Muscle layer of duodenum (tissue), 2 donors: ENCODE data around the gene ABCC9.

Experiments used
- H3K27ac ChIP-seq: one replicate; pipeline ENCODE4 v1.7.0; 2013; ENCODE audit warnings: mild to moderate bottlenecking, low read length
- H3K27me3 ChIP-seq: one replicate; pipeline ENCODE4 v1.7.0; 2013; ENCODE audit warnings: low read depth, mild to moderate bottlenecking, control low read depth, low read length
- H3K36me3 ChIP-seq, 2 donors: one replicate each; pipeline ENCODE4 v1.7.0; 2013; ENCODE audit warnings: low read length in 2 of 2, control low read depth in 1 of 2, mild to moderate bottlenecking in 1 of 2; ENCODE audit not compliant: insufficient read depth in 2 of 2, control insufficient read depth in 1 of 2
- H3K4me1 ChIP-seq, 2 donors: one replicate each; pipeline ENCODE4 v1.7.0; 2013; ENCODE audit warnings: low read length in 2 of 2, mild to moderate bottlenecking in 2 of 2, control low read depth in 1 of 2, moderate library complexity in 1 of 2; ENCODE audit not compliant: insufficient read depth in 2 of 2, control insufficient read depth in 1 of 2
- H3K4me3 ChIP-seq, 2 donors: one replicate each; pipeline ENCODE4 v1.7.0; 2013; ENCODE audit warnings: low read length in 2 of 2, low read depth in 1 of 2, mild to moderate bottlenecking in 1 of 2
- H3K9me3 ChIP-seq, 2 donors: one replicate each; pipeline ENCODE4 v1.7.0; 2013; ENCODE audit warnings: low read length in 2 of 2, control low read depth in 1 of 2, mild to moderate bottlenecking in 1 of 2; ENCODE audit not compliant: control insufficient read depth in 1 of 2
- donor health status: healthy.

The ABCC9 gene

GRCh38 chr12:21773263-21773741 is 167.9 kb downstream of the ABCC9 start:
- no peaks in the 10 kb centered on the region for H3K4me1 ChIP-seq
- no peaks in the 10 kb centered on the region for H3K9me3 ChIP-seq
- peak overlapping the region; percentile 59 to 65 for H3K4me3 ChIP-seq
- H3K27ac ChIP-seq, result peak overlapping the region; percentile 80
- H3K36me3 ChIP-seq, result no peaks in the 10 kb centered on the region
- no peaks in the 10 kb centered on the region for H3K27me3 ChIP-seq

- Histone ChIP-seq H3K4me3 (no peak overlapping the region), H3K27me3 (no peaks in the 10 kb centered on the region), H3K36me3 (peaks cover 1 to 3% of the 10 kb centered on the region in 2 donors), H3K4me1 (no peaks in the 10 kb centered on the region), H3K27ac (peak overlapping the region; percentile 35), H3K9me3 (no peaks in the 10 kb centered on the region)
These were observed 169.9 kb downstream of the ABCC9 start for GRCh38 chr12:21771311-21771710.

GRCh38 chr12:21769307-21769706 is 171.9 kb downstream of the ABCC9 start:
- H3K4me1 ChIP-seq, result no peaks in the 10 kb centered on the region
- no peak overlapping the region for H3K27ac ChIP-seq
- H3K4me3 ChIP-seq, result no peak overlapping the region
- H3K27me3 ChIP-seq, result no peaks in the 10 kb centered on the region
- H3K9me3 ChIP-seq, result no peaks in the 10 kb centered on the region
- H3K36me3 ChIP-seq, result peaks cover 6 to 14% of the 10 kb centered on the region in 2 donors

GRCh38 chr12:21766403-21766802 is 174.8 kb downstream of the ABCC9 start:
- Histone ChIP-seq H3K36me3 (peaks cover 6 to 14% of the 10 kb centered on the region in 2 donors), H3K9me3 (no peaks in the 10 kb centered on the region), H3K27me3 (no peaks in the 10 kb centered on the region), H3K4me3 (no peak overlapping the region), H3K27ac (no peak overlapping the region), H3K4me1 (no peaks in the 10 kb centered on the region)

GRCh38 chr12:21764950-21765349 is 176.3 kb downstream of the ABCC9 start:
- no peaks in the 10 kb centered on the region for H3K9me3 ChIP-seq
- no peaks in the 10 kb centered on the region for H3K27me3 ChIP-seq
- no peak overlapping the region for H3K4me3 ChIP-seq
- peaks cover 6 to 14% of the 10 kb centered on the region in 2 donors for H3K36me3 ChIP-seq
- H3K4me1 ChIP-seq, result no peaks in the 10 kb centered on the region
- no peak overlapping the region for H3K27ac ChIP-seq

GRCh38 chr12:21764065-21764464 is 177.2 kb downstream of the ABCC9 start:
- Histone ChIP-seq H3K4me3 (no peak overlapping the region), H3K27ac (no peak overlapping the region), H3K36me3 (peaks cover 6 to 14% of the 10 kb centered on the region in 2 donors), H3K9me3 (no peaks in the 10 kb centered on the region), H3K27me3 (no peaks in the 10 kb centered on the region), H3K4me1 (no peaks in the 10 kb centered on the region)

GRCh38 chr12:21763531-21763930 is 177.7 kb downstream of the ABCC9 start:
- Histone ChIP-seq H3K27me3 (no peaks in the 10 kb centered on the region), H3K9me3 (no peaks in the 10 kb centered on the region), H3K27ac (no peak overlapping the region), H3K4me3 (no peak overlapping the region), H3K36me3 (peaks cover 6 to 14% of the 10 kb centered on the region in 2 donors), H3K4me1 (no peaks in the 10 kb centered on the region)

- H3K27me3 ChIP-seq, result no peaks in the 10 kb centered on the region
These were observed 181.5 kb downstream of the ABCC9 start for GRCh38 chr12:21759737-21760136.

GRCh38 chr12:21757735-21758134 is 183.5 kb downstream of the ABCC9 start:
- H3K4me3 ChIP-seq, result no peak overlapping the region
- H3K27me3 ChIP-seq, result no peaks in the 10 kb centered on the region
- no peaks in the 10 kb centered on the region for H3K9me3 ChIP-seq
- no peaks in the 10 kb centered on the region for H3K4me1 ChIP-seq
- no peak overlapping the region for H3K27ac ChIP-seq
- H3K36me3 ChIP-seq, result no peaks in the 10 kb centered on the region

More at GRCh38 chr12:21759737-21760136, 181.5 kb downstream of the ABCC9 start:
- Histone ChIP-seq H3K9me3 (no peaks in the 10 kb centered on the region), H3K27ac (no peak overlapping the region), H3K36me3 (no peaks in the 10 kb centered on the region), H3K4me1 (no peaks in the 10 kb centered on the region), H3K4me3 (no peak overlapping the region)

- Histone ChIP-seq H3K27ac (no peak overlapping the region), H3K27me3 (no peaks in the 10 kb centered on the region), H3K4me3 (no peak overlapping the region), H3K36me3 (no peaks in the 10 kb centered on the region), H3K4me1 (peaks cover 0 to 3% of the 10 kb centered on the region in 2 donors), H3K9me3 (no peaks in the 10 kb centered on the region)
These were observed 184.5 kb downstream of the ABCC9 start for GRCh38 chr12:21756699-21757098.

GRCh38 chr12:21751517-21751916 is 189.7 kb downstream of the ABCC9 start:
- Histone ChIP-seq H3K4me3 (no peak overlapping the region), H3K27ac (no peak overlapping the region), H3K27me3 (no peaks in the 10 kb centered on the region), H3K9me3 (no peaks in the 10 kb centered on the region), H3K4me1 (peaks cover 5 to 11% of the 10 kb centered on the region in 2 donors), H3K36me3 (no peaks in the 10 kb centered on the region)
